Left lobe of liver (tissue), 2 donors: ENCODE results near the gene THY1. TPM values are rescaled to one million over a fixed set of nuclear protein-coding genes. Genes with fewer than 3 reads are reported as not detected.
A peak's percentile ranks its signal among the peaks of the same experiment; 100 is the strongest.
"Not testable (repeated sequence)": the region's sequence is repeated elsewhere in the genome, so short reads cannot be mapped to it uniquely, and the experiment has no call there.

ENCODE experiments used
- ATAC-seq: fragments of 200-7000 bp; cut with Tn5 transposase; one replicate; pipeline ENCODE4 v1.9.1; 2020; ENCODE audit warnings: mild to moderate bottlenecking, moderate library complexity
- DNase-seq: peaks from one replicate; pipeline ENCODE4 v3.0.0-alpha.2; 2020; ENCODE audit warnings: low spot score
- total RNA-seq: library from RNA; stranded (reverse); gene quantifications from one replicate; pipeline ENCODE4 v1.2.1, GENCODE V29; 2021
- donor health status: DM: no; HTN: no; CAD: no; lungs with moderate emphysema.
- donor health status: DM: no; HTN: yes; CAD: no.

The THY1 gene
- total RNA-seq, 1 donor from 2014 or later = 0.96 TPM

DNA sequence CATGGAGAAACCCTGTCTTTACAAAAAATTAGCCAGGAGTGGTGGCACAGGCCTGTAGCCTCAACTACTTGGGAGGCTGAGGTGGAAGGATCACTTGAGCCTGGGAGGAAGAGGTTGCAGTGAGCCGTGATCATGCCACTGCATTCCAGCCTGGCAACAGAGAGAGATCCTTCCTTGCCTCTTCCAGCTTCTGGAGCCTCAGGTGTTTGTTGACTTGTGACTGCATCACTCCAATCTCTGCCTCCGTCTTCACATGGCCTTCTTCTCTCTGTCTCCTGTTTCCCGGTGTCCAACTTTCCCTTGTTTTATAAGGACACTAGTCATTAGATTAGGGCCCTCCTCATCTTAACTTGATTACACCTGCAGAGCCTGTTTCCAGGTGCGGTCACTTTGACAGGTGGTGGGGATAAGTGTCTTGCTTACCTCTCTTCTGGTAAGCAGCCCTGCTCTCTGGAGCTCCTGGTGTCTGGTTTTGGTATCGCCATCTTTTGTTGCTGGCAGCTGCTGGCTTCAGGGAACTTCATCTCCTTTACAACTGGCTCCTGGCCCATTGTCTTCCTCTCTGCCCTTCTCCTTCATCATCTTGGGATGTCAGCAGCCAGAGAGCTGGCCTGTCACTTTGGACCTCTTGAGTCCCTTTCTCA is 33.2 kb downstream of the THY1 start:
- DNase-seq (no peak), ATAC-seq (peak; percentile 40)

- DNase-seq (no peak), ATAC-seq (no peak)
Observed at GRCh38 chr11:119388103-119388502, 34.9 kb downstream of the THY1 start.

GRCh38 chr11:119384332-119384731 is 38.6 kb downstream of the THY1 start:
- DNase-seq (no peak), ATAC-seq (no peak)

GRCh38 chr11:119382513-119382912 is 40.5 kb downstream of the THY1 start:
- DNase-seq = not testable (repeated sequence)

GRCh38 chr11:119382101-119382500 is 40.9 kb downstream of the THY1 start:
- ATAC-seq = no peak
- DNase-seq = no peak

More at GRCh38 chr11:119382513-119382912, 40.5 kb downstream of the THY1 start:
- not testable (repeated sequence) for ATAC-seq

DNA sequence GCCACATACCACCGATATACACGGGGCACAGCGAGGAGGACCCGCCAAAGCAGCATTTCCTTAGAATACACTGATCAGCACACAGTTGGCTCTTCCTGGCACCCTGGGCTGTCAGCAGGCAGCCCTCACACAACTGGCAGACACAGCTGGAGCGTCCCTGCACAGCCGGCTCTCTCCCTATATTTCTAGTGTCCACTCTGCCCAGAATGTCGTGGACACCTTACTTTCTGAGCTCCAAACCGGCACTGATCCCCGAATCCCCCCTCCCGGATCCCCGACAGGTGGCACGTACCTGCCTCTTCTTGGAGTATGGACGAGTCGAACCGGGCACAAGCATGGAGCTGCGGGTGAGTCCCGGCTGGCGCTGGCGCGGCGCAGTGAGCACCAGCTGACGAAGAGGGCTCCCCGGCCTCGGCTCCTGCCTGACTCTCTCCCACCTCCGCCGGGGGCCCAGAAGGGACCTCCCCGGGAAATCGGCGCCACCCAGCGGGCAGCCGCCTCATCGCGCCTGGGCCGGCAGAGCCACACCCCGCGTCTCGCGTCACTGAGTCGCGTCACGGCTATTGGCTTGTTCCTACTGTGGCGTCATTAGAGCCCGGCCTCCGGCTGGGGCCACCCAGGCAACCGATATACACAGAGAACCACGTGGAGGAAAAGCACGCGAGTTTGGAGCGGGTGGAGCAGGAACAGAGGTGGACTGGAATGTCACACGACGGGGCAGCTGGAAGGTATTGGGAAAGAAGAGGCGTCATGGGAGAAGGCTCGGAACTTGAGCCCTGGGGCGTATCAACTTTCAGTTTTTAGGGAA is 41.6 kb downstream of the THY1 start, which contains the start of gene USP2:
Gene USP2 (minus strand): TSS at position 510 of the 808 bp plus-strand sequence. CDS start 8,210 bp downstream, outside the sequence.
- DNase-seq (peak; percentile 97), ATAC-seq (peak; percentile 96)

GRCh38 chr11:119380827-119381180 is 42.2 kb downstream of the THY1 start:
- no peak for ATAC-seq
- DNase-seq = no peak

DNA sequence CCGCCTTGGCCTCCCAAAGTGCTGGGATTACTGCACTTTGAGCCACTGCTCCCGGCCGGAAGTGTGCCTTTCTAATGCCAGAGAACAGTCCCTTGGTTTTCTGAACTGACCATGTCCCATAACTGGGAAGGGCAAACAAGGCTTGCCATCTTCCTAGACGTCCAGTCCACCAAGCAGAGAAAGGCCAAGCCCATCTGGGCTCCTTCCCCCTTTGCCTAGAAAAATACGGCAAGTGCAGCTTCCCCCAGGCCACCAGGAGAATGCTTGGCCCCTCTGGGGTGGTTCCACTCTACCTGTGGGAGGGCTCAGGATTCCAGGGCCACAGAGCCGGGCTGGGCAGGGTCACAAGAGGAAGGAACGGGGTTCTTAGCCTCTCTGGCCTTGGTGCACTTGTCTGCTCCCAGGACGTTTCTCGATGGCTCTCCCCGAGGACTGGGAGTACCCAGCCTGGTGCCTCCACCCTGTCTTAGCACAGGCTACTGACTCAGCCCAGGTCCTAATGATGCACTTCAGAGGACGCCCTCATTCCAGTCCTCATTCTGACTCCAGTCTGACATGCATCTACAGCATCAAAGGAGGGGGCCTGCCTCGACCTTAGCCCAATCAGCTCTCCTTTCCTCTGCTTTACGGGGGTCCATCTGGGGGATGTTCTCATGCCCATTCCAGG is 42.7 kb downstream of the THY1 start:
- ATAC-seq (no peak), DNase-seq (no peak)

GRCh38 chr11:119378851-119379465 is 44.0 kb downstream of the THY1 start:
- DNase-seq (no peak), ATAC-seq (no peak)

GRCh38 chr11:119377961-119378667 is 44.9 kb downstream of the THY1 start:
- DNase-seq = no peak
- no peak for ATAC-seq

GRCh38 chr11:119377112-119377901 is 45.7 kb downstream of the THY1 start:
- ATAC-seq (no peak), DNase-seq (no peak)

DNA sequence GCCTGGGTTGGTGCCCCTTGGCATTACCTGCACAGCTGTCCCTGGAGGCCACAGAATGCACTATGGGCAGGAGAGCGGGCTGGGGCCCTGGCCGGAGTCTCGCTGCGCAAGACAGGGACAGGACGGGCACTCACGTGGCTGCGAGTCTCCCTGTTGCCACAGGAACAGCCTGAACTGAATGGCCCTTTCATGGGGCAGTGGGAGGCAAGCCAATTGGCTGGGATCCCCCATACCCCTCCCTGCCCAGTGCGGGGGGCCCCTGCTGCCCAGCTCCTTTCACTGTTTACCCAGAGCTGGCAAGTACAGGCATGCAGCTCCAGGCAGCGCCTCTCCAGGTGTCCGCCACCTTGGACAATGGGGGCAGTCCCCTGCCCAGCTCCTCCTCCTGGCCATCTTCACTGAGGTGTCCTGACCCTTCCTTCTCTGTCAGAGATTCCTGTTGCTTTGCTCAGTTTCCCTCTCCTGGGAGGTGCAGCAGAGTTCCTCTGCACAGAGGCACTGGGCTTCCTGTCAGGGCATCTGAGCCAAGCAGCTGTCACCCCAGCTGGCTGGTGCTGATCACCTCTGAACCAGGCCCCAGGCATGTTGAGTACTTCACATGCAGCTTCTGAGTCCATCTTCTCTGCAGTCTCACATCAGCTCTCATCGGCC is 46.6 kb downstream of the THY1 start:
- ATAC-seq (peak; percentile 68), DNase-seq (peak; percentile 77)

- ATAC-seq = peak; percentile 41
Observed at GRCh38 chr11:119375337-119376196, 47.4 kb downstream of the THY1 start.

GRCh38 chr11:119374632-119375336 is 48.2 kb downstream of the THY1 start:
- ATAC-seq (no peak), DNase-seq (peak; percentile 46)

More at GRCh38 chr11:119375337-119376196, 47.4 kb downstream of the THY1 start:
- peak; percentile 75 for DNase-seq

DNA sequence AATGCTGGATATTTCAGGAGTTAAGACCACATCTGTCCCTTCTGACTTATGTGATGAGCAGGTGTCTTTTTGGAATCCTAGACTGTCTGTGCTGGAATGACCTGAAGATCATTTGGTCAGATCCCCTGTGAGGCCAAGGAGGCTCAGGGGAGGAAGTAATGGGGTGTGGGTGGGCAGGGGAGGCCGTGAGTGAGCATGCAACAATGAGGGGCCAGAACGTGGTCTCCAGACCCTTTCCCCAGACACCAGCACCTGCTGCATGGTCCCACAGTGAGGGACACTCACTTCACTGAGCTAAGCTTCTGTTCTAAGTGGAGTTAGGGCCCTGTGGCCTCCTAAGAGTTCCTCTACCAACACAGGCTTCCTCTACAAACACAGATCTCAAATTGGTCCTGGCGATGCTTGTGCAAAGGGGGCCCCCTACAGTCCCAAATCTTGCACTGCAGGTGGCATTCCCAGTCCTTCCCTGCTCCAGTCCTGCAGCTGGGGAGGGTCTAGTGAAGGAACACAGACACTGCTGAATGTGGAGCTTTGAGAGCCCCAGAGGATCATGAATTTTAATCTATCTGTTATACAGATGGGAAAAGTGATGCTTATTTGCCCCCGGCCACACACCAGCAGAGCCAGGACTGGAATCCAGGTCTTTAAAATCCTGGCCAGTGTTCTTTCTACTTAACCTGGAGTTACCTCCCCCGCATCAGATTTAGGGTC is 48.9 kb downstream of the THY1 start:
- peak; percentile 56 for ATAC-seq
- DNase-seq = peak; percentile 76

DNA sequence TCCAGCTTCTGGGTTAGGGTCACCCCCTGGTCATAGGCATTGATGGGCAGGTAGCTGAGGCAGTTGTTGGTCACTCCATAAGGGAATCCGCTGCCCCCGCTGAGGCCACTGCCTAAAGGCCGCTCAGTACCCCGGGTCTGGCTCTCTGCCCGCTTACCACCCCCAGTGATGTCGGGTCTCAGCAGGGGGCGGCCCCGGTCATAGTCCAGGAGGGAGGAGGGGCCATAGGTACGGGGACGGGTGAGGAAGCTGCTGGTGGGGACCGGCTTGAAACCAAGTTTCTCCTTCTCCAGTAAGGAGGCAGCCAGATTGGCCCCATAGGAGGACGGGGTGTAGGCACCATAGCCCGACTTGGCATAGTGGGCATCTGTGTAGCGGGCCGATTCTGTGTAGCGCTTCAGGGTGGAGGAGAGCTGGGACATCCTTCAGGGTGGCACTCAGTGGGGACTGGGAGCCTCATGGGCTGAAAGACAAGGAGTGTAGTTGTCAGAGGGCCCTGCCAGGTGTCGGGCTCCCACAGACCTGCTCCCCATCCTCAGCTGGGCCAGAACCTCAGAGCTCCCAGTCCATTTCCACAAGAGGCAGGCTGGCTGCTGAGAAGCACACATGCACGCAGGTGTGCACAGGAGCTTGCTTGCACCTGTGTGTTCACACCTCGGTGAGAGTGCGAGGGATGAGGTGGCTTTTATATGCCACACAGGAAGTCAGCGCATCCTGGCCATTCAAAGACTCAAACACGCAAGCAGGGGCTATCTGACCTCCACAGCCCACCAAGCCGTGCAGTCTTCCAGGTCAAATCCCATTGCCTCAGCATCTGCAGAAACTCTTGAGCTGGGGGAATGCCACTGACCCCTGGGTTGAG is 49.7 kb downstream of the THY1 start:
- DNase-seq (peak; percentile 50), ATAC-seq (no peak)
